Measurements from ENCODE around the gene ELMO1. TPM values are rescaled to one million over a fixed set of nuclear protein-coding genes. Genes with fewer than 3 reads are reported as not detected.

ELMO1 gene
- total and polyA plus RNA-seq, 2 of the 13 experiments (the other 11 are each of a cell fraction or from before 2014, with no cell fraction given) = 0.11 to 0.17 TPM

- TF ChIP-seq, protein P1, sequence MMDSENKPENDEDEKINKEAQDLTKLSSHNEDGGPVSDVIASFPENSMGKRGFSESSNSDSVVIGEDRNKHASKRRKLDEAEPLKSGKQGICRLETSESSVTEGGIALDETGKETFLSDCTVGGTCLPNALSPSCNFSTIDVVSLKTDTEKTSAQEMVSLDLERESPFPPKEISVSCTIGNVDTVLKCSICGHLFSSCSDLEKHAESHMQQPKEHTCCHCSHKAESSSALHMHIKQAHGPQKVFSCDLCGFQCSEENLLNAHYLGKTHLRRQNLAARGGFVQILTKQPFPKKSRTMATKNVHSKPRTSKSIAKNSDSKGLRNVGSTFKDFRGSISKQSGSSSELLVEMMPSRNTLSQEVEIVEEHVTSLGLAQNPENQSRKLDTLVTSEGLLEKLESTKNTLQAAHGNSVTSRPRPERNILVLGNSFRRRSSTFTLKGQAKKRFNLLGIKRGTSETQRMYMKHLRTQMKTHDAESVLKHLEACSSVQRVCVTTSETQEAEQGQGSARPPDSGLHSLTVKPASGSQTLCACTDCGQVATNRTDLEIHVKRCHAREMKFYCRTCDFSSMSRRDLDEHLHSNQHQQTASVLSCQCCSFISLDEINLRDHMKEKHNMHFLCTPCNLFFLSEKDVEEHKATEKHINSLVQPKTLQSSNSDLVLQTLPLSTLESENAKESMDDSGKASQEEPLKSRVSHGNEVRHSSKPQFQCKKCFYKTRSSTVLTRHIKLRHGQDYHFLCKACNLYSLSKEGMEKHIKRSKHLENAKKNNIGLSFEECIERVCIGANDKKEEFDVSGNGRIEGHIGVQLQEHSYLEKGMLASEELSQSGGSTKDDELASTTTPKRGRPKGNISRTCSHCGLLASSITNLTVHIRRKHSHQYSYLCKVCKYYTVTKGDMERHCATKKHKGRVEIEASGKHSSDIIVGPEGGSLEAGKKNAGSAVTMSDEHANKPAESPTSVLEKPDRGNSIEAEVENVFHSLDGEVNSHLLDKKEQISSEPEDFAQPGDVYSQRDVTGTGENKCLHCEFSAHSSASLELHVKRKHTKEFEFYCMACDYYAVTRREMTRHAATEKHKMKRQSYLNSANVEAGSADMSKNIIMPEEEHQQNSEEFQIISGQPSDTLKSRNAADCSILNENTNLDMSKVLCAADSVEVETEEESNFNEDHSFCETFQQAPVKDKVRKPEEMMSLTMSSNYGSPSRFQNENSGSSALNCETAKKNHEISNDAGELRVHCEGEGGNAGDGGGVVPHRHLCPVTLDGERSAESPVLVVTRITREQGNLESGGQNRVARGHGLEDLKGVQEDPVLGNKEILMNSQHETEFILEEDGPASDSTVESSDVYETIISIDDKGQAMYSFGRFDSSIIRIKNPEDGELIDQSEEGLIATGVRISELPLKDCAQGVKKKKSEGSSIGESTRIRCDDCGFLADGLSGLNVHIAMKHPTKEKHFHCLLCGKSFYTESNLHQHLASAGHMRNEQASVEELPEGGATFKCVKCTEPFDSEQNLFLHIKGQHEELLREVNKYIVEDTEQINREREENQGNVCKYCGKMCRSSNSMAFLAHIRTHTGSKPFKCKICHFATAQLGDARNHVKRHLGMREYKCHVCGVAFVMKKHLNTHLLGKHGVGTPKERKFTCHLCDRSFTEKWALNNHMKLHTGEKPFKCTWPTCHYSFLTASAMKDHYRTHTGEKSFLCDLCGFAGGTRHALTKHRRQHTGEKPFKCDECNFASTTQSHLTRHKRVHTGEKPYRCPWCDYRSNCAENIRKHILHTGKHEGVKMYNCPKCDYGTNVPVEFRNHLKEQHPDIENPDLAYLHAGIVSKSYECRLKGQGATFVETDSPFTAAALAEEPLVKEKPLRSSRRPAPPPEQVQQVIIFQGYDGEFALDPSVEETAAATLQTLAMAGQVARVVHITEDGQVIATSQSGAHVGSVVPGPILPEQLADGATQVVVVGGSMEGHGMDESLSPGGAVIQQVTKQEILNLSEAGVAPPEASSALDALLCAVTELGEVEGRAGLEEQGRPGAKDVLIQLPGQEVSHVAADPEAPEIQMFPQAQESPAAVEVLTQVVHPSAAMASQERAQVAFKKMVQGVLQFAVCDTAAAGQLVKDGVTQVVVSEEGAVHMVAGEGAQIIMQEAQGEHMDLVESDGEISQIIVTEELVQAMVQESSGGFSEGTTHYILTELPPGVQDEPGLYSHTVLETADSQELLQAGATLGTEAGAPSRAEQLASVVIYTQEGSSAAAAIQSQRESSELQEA (CRISPR knock-in tag; IDR thresholded peaks at IDR 0.05; ENCODE audit: not compliant biosample characterization) = no peak
- TF ChIP-seq MXI1 (IDR thresholded peaks at IDR 0.05; ENCODE audit: borderline replicate concordance, low read depth, low read length) = no peak
- no peak for TF ChIP-seq ZNF232 (CRISPR knock-in tag; IDR thresholded peaks at IDR 0.05; ENCODE audit: borderline replicate concordance)
- TF ChIP-seq ZMAT5 (CRISPR knock-in tag; IDR thresholded peaks at IDR 0.05; ENCODE audit: borderline replicate concordance, low read depth) = no peak
- no peak for TF ChIP-seq ZNF570 (CRISPR knock-in tag; IDR thresholded peaks at IDR 0.05; ENCODE audit: borderline replicate concordance)
- TF ChIP-seq, protein P2, sequence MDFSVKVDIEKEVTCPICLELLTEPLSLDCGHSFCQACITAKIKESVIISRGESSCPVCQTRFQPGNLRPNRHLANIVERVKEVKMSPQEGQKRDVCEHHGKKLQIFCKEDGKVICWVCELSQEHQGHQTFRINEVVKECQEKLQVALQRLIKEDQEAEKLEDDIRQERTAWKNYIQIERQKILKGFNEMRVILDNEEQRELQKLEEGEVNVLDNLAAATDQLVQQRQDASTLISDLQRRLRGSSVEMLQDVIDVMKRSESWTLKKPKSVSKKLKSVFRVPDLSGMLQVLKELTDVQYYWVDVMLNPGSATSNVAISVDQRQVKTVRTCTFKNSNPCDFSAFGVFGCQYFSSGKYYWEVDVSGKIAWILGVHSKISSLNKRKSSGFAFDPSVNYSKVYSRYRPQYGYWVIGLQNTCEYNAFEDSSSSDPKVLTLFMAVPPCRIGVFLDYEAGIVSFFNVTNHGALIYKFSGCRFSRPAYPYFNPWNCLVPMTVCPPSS (IDR thresholded peaks at IDR 0.05) = no peak
- TF ChIP-seq, protein P3, sequence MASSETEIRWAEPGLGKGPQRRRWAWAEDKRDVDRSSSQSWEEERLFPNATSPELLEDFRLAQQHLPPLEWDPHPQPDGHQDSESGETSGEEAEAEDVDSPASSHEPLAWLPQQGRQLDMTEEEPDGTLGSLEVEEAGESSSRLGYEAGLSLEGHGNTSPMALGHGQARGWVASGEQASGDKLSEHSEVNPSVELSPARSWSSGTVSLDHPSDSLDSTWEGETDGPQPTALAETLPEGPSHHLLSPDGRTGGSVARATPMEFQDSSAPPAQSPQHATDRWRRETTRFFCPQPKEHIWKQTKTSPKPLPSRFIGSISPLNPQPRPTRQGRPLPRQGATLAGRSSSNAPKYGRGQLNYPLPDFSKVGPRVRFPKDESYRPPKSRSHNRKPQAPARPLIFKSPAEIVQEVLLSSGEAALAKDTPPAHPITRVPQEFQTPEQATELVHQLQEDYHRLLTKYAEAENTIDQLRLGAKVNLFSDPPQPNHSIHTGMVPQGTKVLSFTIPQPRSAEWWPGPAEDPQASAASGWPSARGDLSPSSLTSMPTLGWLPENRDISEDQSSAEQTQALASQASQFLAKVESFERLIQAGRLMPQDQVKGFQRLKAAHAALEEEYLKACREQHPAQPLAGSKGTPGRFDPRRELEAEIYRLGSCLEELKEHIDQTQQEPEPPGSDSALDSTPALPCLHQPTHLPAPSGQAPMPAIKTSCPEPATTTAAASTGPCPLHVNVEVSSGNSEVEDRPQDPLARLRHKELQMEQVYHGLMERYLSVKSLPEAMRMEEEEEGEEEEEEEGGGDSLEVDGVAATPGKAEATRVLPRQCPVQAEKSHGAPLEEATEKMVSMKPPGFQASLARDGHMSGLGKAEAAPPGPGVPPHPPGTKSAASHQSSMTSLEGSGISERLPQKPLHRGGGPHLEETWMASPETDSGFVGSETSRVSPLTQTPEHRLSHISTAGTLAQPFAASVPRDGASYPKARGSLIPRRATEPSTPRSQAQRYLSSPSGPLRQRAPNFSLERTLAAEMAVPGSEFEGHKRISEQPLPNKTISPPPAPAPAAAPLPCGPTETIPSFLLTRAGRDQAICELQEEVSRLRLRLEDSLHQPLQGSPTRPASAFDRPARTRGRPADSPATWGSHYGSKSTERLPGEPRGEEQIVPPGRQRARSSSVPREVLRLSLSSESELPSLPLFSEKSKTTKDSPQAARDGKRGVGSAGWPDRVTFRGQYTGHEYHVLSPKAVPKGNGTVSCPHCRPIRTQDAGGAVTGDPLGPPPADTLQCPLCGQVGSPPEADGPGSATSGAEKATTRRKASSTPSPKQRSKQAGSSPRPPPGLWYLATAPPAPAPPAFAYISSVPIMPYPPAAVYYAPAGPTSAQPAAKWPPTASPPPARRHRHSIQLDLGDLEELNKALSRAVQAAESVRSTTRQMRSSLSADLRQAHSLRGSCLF (CRISPR knock-in tag; IDR thresholded peaks at IDR 0.05; ENCODE audit: borderline replicate concordance) = no peak
- TF ChIP-seq, protein P4, sequence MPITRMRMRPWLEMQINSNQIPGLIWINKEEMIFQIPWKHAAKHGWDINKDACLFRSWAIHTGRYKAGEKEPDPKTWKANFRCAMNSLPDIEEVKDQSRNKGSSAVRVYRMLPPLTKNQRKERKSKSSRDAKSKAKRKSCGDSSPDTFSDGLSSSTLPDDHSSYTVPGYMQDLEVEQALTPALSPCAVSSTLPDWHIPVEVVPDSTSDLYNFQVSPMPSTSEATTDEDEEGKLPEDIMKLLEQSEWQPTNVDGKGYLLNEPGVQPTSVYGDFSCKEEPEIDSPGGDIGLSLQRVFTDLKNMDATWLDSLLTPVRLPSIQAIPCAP (CRISPR knock-in tag; IDR thresholded peaks at IDR 0.05; ENCODE audit: low read depth) = no peak
- TF ChIP-seq CBX5 (CRISPR knock-in tag; IDR thresholded peaks at IDR 0.05; ENCODE audit: borderline replicate concordance) = peak; percentile 59; the same call in 1 of the 2 replicates
Observed at GRCh38 chr7:36949711-36950600, 498.7 kb downstream of the ELMO1 start (continued).

All from HepG2 (cell line).